Urothelium cell line (cell line): ENCODE data around the gene PRPF38B.
A peak's percentile ranks its signal among the peaks of the same experiment; 100 is the strongest.
"Not testable (repeated sequence)": the region's sequence is repeated elsewhere in the genome, so short reads cannot be mapped to it uniquely, and the experiment has no call there.

Experiments
- DNase-seq: peaks from one replicate; pipeline ENCODE4 v3.0.0; 2011; ENCODE audit warnings: low spot score, mixed read lengths
- FAIRE-seq: peaks from 2 replicates; lab custom pipeline; 2011; peaks lifted over from hg19 to GRCh38; lab: Jason Lieb, UNC

Gene PRPF38B

GRCh38 chr1:108678706-108679105, 13.4 kb upstream of the PRPF38B start:
- no peak for FAIRE-seq
- no peak for DNase-seq

GRCh38 chr1:108679586-108680213, 12.4 kb upstream of the PRPF38B start:
- FAIRE-seq (no peak), DNase-seq (no peak)

GRCh38 chr1:108681701-108682100, 10.4 kb upstream of the PRPF38B start:
- not testable (repeated sequence) for FAIRE-seq, DNase-seq

- FAIRE-seq (no peak), DNase-seq (no peak)
These were observed 6.6 kb upstream of the PRPF38B start for GRCh38 chr1:108685529-108685928.

- FAIRE-seq, result no peak
- DNase-seq, result no peak
These were observed 5.3 kb upstream of the PRPF38B start for GRCh38 chr1:108686614-108687313.

- DNase-seq (no peak), FAIRE-seq (no peak)
These were observed 775 bp upstream of the PRPF38B start for GRCh38 chr1:108691128-108691941.

GRCh38 chr1:108692724-108693655, 880 bp downstream of the PRPF38B start:
- DNase-seq, result peak; percentile 39
- peak; percentile 63 for FAIRE-seq

- DNase-seq (no peak), FAIRE-seq (no peak)
These were observed 3.4 kb downstream of the PRPF38B start for GRCh38 chr1:108695535-108695934.

- DNase-seq, result no peak
- FAIRE-seq, result no peak
These were observed 7.5 kb downstream of the PRPF38B start for GRCh38 chr1:108699375-108700332.

- DNase-seq (no peak), FAIRE-seq (no peak)
These were observed 9.2 kb downstream of the PRPF38B start for GRCh38 chr1:108701176-108701849.

GRCh38 chr1:108702109-108702508, 10.0 kb downstream of the PRPF38B start:
- not testable (repeated sequence) for DNase-seq, FAIRE-seq

- FAIRE-seq (no peak), DNase-seq (no peak)
These were observed 11.8 kb downstream of the PRPF38B start for GRCh38 chr1:108703939-108704338.

- FAIRE-seq, result no peak
- DNase-seq, result peak; percentile 33
These were observed 12.4 kb downstream of the PRPF38B start for GRCh38 chr1:108704496-108704895.

GRCh38 chr1:108706643-108707042, 14.5 kb downstream of the PRPF38B start:
- FAIRE-seq (no peak), DNase-seq (no peak)

- peak; percentile 42 for FAIRE-seq
These were observed 16.9 kb downstream of the PRPF38B start for GRCh38 chr1:108708691-108709660.

GRCh38 chr1:108712606-108713150, 20.6 kb downstream of the PRPF38B start, which contains the start of gene FNDC7:
Gene FNDC7 (plus strand): TSS chr1:108712908. CDS start chr1:108712934, 26 bp downstream.
- FAIRE-seq (peak; percentile 20), DNase-seq (no peak)

More at GRCh38 chr1:108708691-108709660, 16.9 kb downstream of the PRPF38B start:
- DNase-seq, result no peak

GRCh38 chr1:108715932-108716331, 23.8 kb downstream of the PRPF38B start:
- FAIRE-seq, result no peak
- no peak for DNase-seq
